Peyer's patch (tissue), 4 donors: ENCODE data around the gene FAM131B. TPM values are rescaled to one million over a fixed set of nuclear protein-coding genes. Genes with fewer than 3 reads are reported as not detected.

Source experiments
- DNase-seq, 3 donors: peaks; one replicate each; pipeline ENCODE4 v3.0.0-alpha.2; 2017 to 2019
- H3K27ac ChIP-seq, 4 donors: fragments of 200-600 bp; sonication (generic); one replicate each; pipeline ENCODE4 v1.5.1; 2016 to 2019
- H3K27me3 ChIP-seq, 2 donors: fragments of 200-600 bp; sonication (generic); one replicate each; pipeline ENCODE4 v1.5.1; 2019
- H3K36me3 ChIP-seq, 3 donors: fragments of 200-600 bp; sonication (generic); one replicate each; pipeline ENCODE4 v1.5.1; 2016 to 2019
- H3K4me1 ChIP-seq, 4 donors: fragments of 200-600 bp; sonication (generic); one replicate each; pipeline ENCODE4 v1.5.1; 2016 to 2019
- H3K4me3 ChIP-seq, 4 donors: fragments of 200-600 bp; sonication (generic); 1 replicate in 3 of 4; 2 replicates in 1 of 4; pipeline ENCODE4 v1.5.1; 2016 to 2019; ENCODE audit warnings: mild to moderate bottlenecking in 1 of 4
- H3K9me3 ChIP-seq, 4 donors: fragments of 200-600 bp; sonication (generic); one replicate each; pipeline ENCODE4 v1.5.1; 2016 to 2019; ENCODE audit warnings: mild to moderate bottlenecking in 1 of 4
- POLR2A ChIP-seq, 2 donors: fragments of 450-650 bp; IDR thresholded peaks; one replicate each; pipeline ENCODE4 v1.5.1; 2017; ENCODE audit warnings: antibody characterized with exemption in 2 of 2, mild to moderate bottlenecking in 2 of 2, moderate library complexity in 2 of 2
- total RNA-seq, 4 donors: library from RNA; depleted of rRNA; stranded (reverse); fragments of >200 nt; gene quantifications; one replicate each; pipeline ENCODE4 v1.1.0, GENCODE V29; 2016
- TF ChIP-seq, protein P1 (sequence below), 6 experiments: fragments of 450-650 bp in 4 of 6; fragments of 200-600 bp in 2 of 6; sonication (generic) in 1 of 6; IDR thresholded peaks; one replicate each; pipeline ENCODE4 v1.5.1; 2017 to 2019; ENCODE audit warnings: antibody characterized with exemption in 6 of 6, mild to moderate bottlenecking in 3 of 6, moderate library complexity in 1 of 6

The FAM131B gene
- total RNA-seq, 4 donors from 2014 or later, result 0.66 to 0.83 (median 0.80) TPM; not detected in 1

- no peak for DNase-seq
- H3K4me1 ChIP-seq, result peaks cover 0 to 6% (median 0%) of the 10 kb centered on the region in 4 donors
- no peaks in the 10 kb centered on the region for H3K9me3 ChIP-seq
- H3K27me3 ChIP-seq, result no peaks in the 10 kb centered on the region
- H3K27ac ChIP-seq, result no peak overlapping the region
- no peak for TF ChIP-seq POLR2A (IDR thresholded peaks at IDR 0.05)
- TF ChIP-seq, protein P1, sequence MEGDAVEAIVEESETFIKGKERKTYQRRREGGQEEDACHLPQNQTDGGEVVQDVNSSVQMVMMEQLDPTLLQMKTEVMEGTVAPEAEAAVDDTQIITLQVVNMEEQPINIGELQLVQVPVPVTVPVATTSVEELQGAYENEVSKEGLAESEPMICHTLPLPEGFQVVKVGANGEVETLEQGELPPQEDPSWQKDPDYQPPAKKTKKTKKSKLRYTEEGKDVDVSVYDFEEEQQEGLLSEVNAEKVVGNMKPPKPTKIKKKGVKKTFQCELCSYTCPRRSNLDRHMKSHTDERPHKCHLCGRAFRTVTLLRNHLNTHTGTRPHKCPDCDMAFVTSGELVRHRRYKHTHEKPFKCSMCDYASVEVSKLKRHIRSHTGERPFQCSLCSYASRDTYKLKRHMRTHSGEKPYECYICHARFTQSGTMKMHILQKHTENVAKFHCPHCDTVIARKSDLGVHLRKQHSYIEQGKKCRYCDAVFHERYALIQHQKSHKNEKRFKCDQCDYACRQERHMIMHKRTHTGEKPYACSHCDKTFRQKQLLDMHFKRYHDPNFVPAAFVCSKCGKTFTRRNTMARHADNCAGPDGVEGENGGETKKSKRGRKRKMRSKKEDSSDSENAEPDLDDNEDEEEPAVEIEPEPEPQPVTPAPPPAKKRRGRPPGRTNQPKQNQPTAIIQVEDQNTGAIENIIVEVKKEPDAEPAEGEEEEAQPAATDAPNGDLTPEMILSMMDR (IDR thresholded peaks at IDR 0.05), result no peak
- no peaks in the 10 kb centered on the region for H3K36me3 ChIP-seq
- H3K4me3 ChIP-seq, result no peak overlapping the region
Measured at GRCh38 chr7:143341842-143342241, 20.7 kb downstream of the FAM131B start.

GRCh38 chr7:143337216-143337615 lies 25.3 kb downstream of the FAM131B start:
- Histone ChIP-seq H3K4me1 (no peaks in the 10 kb centered on the region), H3K36me3 (no peaks in the 10 kb centered on the region), H3K27me3 (no peaks in the 10 kb centered on the region), H3K9me3 (no peaks in the 10 kb centered on the region), H3K27ac (no peak overlapping the region), H3K4me3 (no peak overlapping the region)
- TF ChIP-seq, protein P1 (IDR thresholded peaks at IDR 0.05), result no peak
- TF ChIP-seq POLR2A (IDR thresholded peaks at IDR 0.05), result no peak
- no peak for DNase-seq

GRCh38 chr7:143334244-143334643 lies 28.3 kb downstream of the FAM131B start:
- no peak for TF ChIP-seq POLR2A (IDR thresholded peaks at IDR 0.05)
- Histone ChIP-seq H3K4me3 (no peak overlapping the region), H3K36me3 (no peaks in the 10 kb centered on the region), H3K9me3 (no peaks in the 10 kb centered on the region), H3K27me3 (no peaks in the 10 kb centered on the region), H3K27ac (no peak overlapping the region), H3K4me1 (no peaks in the 10 kb centered on the region)
- DNase-seq, result no peak

- no peaks in the 10 kb centered on the region for H3K36me3 ChIP-seq
- H3K9me3 ChIP-seq, result no peaks in the 10 kb centered on the region
- no peak for DNase-seq
- TF ChIP-seq POLR2A (IDR thresholded peaks at IDR 0.05), result no peak
- H3K4me3 ChIP-seq, result no peak overlapping the region
- no peaks in the 10 kb centered on the region for H3K4me1 ChIP-seq
- no peak overlapping the region for H3K27ac ChIP-seq
- H3K27me3 ChIP-seq, result no peaks in the 10 kb centered on the region
Measured at GRCh38 chr7:143331179-143331801, 31.2 kb downstream of the FAM131B start.

DNA sequence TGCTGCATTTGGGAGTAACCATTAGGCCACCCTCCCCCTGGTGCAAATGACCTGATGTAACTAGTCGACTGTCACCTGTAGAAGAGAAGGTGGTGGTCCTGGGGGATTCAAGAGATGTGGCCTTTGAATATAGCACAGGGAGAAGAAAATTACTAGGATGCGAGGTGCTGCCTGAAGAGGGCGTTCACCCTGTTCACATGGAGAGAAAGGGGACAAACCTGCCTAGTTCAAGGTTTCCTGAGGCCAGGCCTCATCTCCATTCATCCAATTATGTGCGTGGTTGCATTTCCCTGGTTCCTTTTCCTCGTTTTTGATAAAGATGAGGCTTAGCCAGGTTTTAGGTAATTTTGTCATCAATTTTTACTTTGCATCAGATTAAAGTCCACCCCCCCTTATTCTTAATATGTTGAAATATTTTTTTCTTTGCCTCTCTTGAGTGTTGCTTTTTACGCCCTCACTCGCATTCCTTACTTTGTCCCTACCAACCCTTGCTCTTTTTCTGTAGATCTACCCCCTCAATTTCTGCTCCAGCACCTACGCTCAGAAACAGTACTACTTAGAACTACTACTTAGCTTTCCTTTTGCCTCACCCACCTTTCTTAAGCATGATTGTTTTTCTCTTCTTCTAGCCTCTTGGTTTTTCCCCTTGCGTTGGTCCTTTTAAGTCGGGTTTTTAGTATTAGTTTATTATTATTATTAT lies 32.9 kb downstream of the FAM131B start:
- H3K36me3 ChIP-seq, result no peaks in the 10 kb centered on the region
- no peaks in the 10 kb centered on the region for H3K4me1 ChIP-seq
- TF ChIP-seq, protein P1 (IDR thresholded peaks at IDR 0.05), result no peak
- no peak for TF ChIP-seq POLR2A (IDR thresholded peaks at IDR 0.05)
- H3K27me3 ChIP-seq, result no peaks in the 10 kb centered on the region
- no peak overlapping the region for H3K27ac ChIP-seq
- H3K9me3 ChIP-seq, result no peaks in the 10 kb centered on the region
- no peak overlapping the region for H3K4me3 ChIP-seq
- DNase-seq, result no peak

DNA sequence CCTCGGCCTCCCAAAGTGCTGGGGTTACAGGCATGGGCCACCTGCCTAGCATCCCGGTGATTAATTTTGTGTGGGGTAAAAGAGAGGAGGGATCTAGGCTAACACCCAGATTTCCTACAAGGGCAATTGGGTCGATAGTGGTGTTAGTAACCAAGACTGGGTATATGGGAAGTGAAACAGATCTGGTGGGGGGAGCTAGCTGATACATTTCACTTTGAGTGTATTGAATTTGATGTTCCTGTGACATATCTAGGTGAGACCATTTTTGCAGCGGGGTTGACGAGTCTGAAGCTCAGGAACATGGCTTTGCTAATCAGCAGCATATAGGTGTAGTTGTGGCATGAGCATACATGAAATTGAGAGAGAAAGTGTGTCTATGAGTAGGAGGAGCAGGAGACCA lies 34.6 kb downstream of the FAM131B start:
- DNase-seq, result no peak
- H3K27me3 ChIP-seq, result no peaks in the 10 kb centered on the region
- H3K4me3 ChIP-seq, result no peak overlapping the region
- H3K27ac ChIP-seq, result peak overlapping the region in 2 of 4 donors; percentile 63 to 67
- no peaks in the 10 kb centered on the region for H3K36me3 ChIP-seq
- TF ChIP-seq, protein P1 (IDR thresholded peaks at IDR 0.05), result no peak
- TF ChIP-seq POLR2A (IDR thresholded peaks at IDR 0.05), result no peak
- no peaks in the 10 kb centered on the region for H3K4me1 ChIP-seq
- no peaks in the 10 kb centered on the region for H3K9me3 ChIP-seq
